Keratinocyte (primary cell): ENCODE data around the gene MFAP4.

ENCODE experiments used
- CTCF ChIP-seq, 3 experiments: IDR thresholded peaks in 1 of 3; conservative IDR thresholded peaks in 1 of 3; optimal IDR thresholded peaks in 1 of 3; 2 replicates in 2 of 3; 3 replicates in 1 of 3; pipeline versions ENCODE3 to v1.5.1; 2011; ENCODE audit warnings: low read length in 3 of 3, mild to moderate bottlenecking in 3 of 3, moderate library complexity in 2 of 3, control low read depth in 1 of 3, inconsistent platforms in 1 of 3; ENCODE audit not compliant: insufficient read depth in 2 of 3; ENCODE audit errors: extremely low read depth in 1 of 3
- EZH2 ChIP-seq: IDR thresholded peaks from one replicate; pipeline ENCODE4 v1.6.1; 2012; ENCODE audit warnings: inconsistent platforms, mild to moderate bottlenecking, low read length, moderate library complexity

- TF ChIP-seq CTCF (optimal IDR thresholded peaks at IDR 0.05 in 1 of 3, IDR thresholded peaks at IDR 0.05 in 1 of 3, conservative IDR thresholded peaks at IDR 0.05 in 1 of 3; ENCODE audit: extremely low read depth in 1 of 3, insufficient read depth in 2 of 3, low read length in 3 of 3): no peak
- TF ChIP-seq EZH2: no peak
Observed at GRCh38 chr17:19365833-19366636, 21.0 kb downstream of the MFAP4 start.
